HEK293 (cell line): ENCODE measurements around the gene DOCK1.

Source experiments
- CTCF ChIA-PET: fragments of 350-600 bp; formaldehyde crosslinking; extraction: SDS; loops from one replicate; lab custom pipeline; 2021; ENCODE audit warnings: antibody characterized with exemption; lab: Yijun Ruan, JAX
- POLR2A ChIA-PET: fragments of 300-600 bp; formaldehyde crosslinking; extraction: SDS; loops from one replicate; lab custom pipeline; 2020; ENCODE audit warnings: antibody characterized with exemption, inconsistent platforms; lab: Yijun Ruan, JAX
- H3K27ac ChIP-seq: fragments of 200-500 bp; sonication (Bioruptor generic); 2 replicates; pipeline ENCODE4 v1.5.1; 2014; ENCODE audit warnings: low read depth, low read length, control low read depth, inconsistent platforms; ENCODE audit errors: extremely low read depth
- H3K36me3 ChIP-seq, 2 experiments: fragments of 200-500 bp in 1 of 2; sonication (Bioruptor generic) in 1 of 2; 1 replicate in 1 of 2; 2 replicates in 1 of 2; pipeline ENCODE4 v1.5.1; 2014 to 2017; ENCODE audit warnings: inconsistent platforms in 2 of 2, low read length in 2 of 2; ENCODE audit not compliant: control insufficient read depth in 2 of 2, insufficient read depth in 1 of 2
- H3K4me1 ChIP-seq: fragments of 200-500 bp; sonication (Bioruptor generic); 2 replicates; pipeline ENCODE4 v1.5.1; 2014; ENCODE audit warnings: mild to moderate bottlenecking, low read length, inconsistent platforms; ENCODE audit not compliant: control insufficient read depth, insufficient read depth
- H3K4me3 ChIP-seq: 2 replicates; pipeline ENCODE4 v1.5.1; 2011; ENCODE audit warnings: low read depth, mild to moderate bottlenecking, control low read depth, low read length, moderate library complexity
- H3K9me3 ChIP-seq: fragments of 200-500 bp; sonication (Bioruptor generic); 2 replicates; pipeline ENCODE4 v1.5.1; 2014; ENCODE audit warnings: low read depth, low read length, inconsistent platforms; ENCODE audit not compliant: control insufficient read depth, insufficient read depth
- HOXC10 ChIP-seq: sonication (generic); formaldehyde crosslinking; IDR thresholded peaks from 2 replicates; pipeline ENCODE4 v1.8.1; 2023; ENCODE audit warnings: mild to moderate bottlenecking, missing genetic modification reagents
- KLF16 ChIP-seq: fragments of 450-650 bp; formaldehyde crosslinking; IDR thresholded peaks from 2 replicates; pipeline ENCODE4 v1.5.1; 2017; ENCODE audit warnings: missing biosample characterization, missing genetic modification characterization
- KLF9 ChIP-seq: fragments of 450-650 bp; formaldehyde crosslinking; IDR thresholded peaks from 2 replicates; pipeline ENCODE4 v1.5.1; 2016; ENCODE audit warnings: missing biosample characterization, missing genetic modification characterization, low read depth
- PRDM2 ChIP-seq: fragments of 450-650 bp; formaldehyde crosslinking; IDR thresholded peaks from 2 replicates; pipeline ENCODE4 v1.5.1; 2016; ENCODE audit warnings: missing biosample characterization, missing genetic modification characterization, borderline replicate concordance
- ZFP41 ChIP-seq: fragments of 450-650 bp; formaldehyde crosslinking; IDR thresholded peaks from 2 replicates; pipeline ENCODE4 v1.5.1; 2016; ENCODE audit warnings: missing biosample characterization, missing genetic modification characterization, borderline replicate concordance
- ZNF341 ChIP-seq: fragments of 450-650 bp; formaldehyde crosslinking; IDR thresholded peaks from 2 replicates; pipeline ENCODE4; 2016; ENCODE audit warnings: low read depth, missing biosample characterization, missing genetic modification characterization
- ZNF391 ChIP-seq: fragments of 450-650 bp; formaldehyde crosslinking; IDR thresholded peaks from 2 replicates; pipeline ENCODE4 v1.5.1; 2016; ENCODE audit warnings: low read depth, missing biosample characterization, missing genetic modification characterization, borderline replicate concordance
- ZNF423 ChIP-seq: fragments of 450-650 bp; formaldehyde crosslinking; IDR thresholded peaks from 2 replicates; pipeline ENCODE4 v1.5.1; 2016; ENCODE audit warnings: missing biosample characterization, missing genetic modification characterization
- ZNF518A ChIP-seq: fragments of 450-650 bp; formaldehyde crosslinking; conservative IDR thresholded peaks from 2 replicates; pipeline ENCODE4 v1.5.1; 2016; ENCODE audit warnings: low read depth, missing biosample characterization, missing genetic modification characterization
- ZNF521 ChIP-seq: fragments of 450-650 bp; formaldehyde crosslinking; IDR thresholded peaks from 2 replicates; pipeline ENCODE4 v1.5.1; 2017; ENCODE audit warnings: missing biosample characterization, mild to moderate bottlenecking, missing genetic modification characterization
- ZNF530 ChIP-seq: fragments of 450-650 bp; formaldehyde crosslinking; IDR thresholded peaks from 2 replicates; pipeline ENCODE4 v1.5.1; 2016; ENCODE audit warnings: low read depth, missing biosample characterization, missing genetic modification characterization
- ZNF561 ChIP-seq: fragments of 450-650 bp; IDR thresholded peaks from 2 replicates; pipeline ENCODE4 v1.5.1; 2018; ENCODE audit warnings: missing biosample characterization, missing genetic modification characterization, borderline replicate concordance
- ZNF785 ChIP-seq: fragments of 450-650 bp; formaldehyde crosslinking; IDR thresholded peaks from 2 replicates; pipeline ENCODE4 v1.5.1; 2016; ENCODE audit warnings: missing biosample characterization, missing genetic modification characterization
- ZXDB ChIP-seq: fragments of 450-650 bp; formaldehyde crosslinking; IDR thresholded peaks from 2 replicates; pipeline ENCODE4 v1.5.1; 2016; ENCODE audit warnings: missing biosample characterization, missing genetic modification characterization

DOCK1 gene

GRCh38 chr10:127440371-127440770, 535.1 kb downstream of the DOCK1 start:
- H3K4me3 ChIP-seq = no peak overlapping the region
- H3K36me3 ChIP-seq = peaks cover 0 to 25% of the 10 kb centered on the region in 2 experiments; a peak in 1 of 3 replicates
- no peaks in the 10 kb centered on the region for H3K4me1 ChIP-seq
- CTCF ChIA-PET = no interaction called here
- POLR2A ChIA-PET = no interaction called here
- no peak overlapping the region for H3K27ac ChIP-seq
- H3K9me3 ChIP-seq = no peaks in the 10 kb centered on the region
- no peak for TF ChIP-seq ZNF785 (tag by site-specific recombination)
- TF ChIP-seq ZNF391 (tag by site-specific recombination) = no peak
- TF ChIP-seq ZFP41 (tag by site-specific recombination) = no peak
- no peak for TF ChIP-seq KLF16
- TF ChIP-seq PRDM2 (tag by site-specific recombination) = no peak
- no peak for TF ChIP-seq KLF9 (tag by site-specific recombination)
- no peak for TF ChIP-seq ZNF423
- no peak for TF ChIP-seq ZNF561 (tag by site-specific recombination)
- no peak for TF ChIP-seq ZNF518A (tag by site-specific recombination)
- TF ChIP-seq ZNF530 (tag by site-specific recombination) = no peak
- TF ChIP-seq HOXC10 = no peak
- no peak for TF ChIP-seq ZXDB (tag by site-specific recombination)
- TF ChIP-seq ZNF521 = no peak
- TF ChIP-seq ZNF341 (tag by site-specific recombination) = no peak
